Ovary (tissue), 3 donors: ENCODE results near the gene PNMA8B.

Experiments used
- CTCF ChIP-seq, 3 donors: fragments of 450-650 bp in 2 of 3; fragments of 200-600 bp in 1 of 3; IDR thresholded peaks; one replicate each; pipeline versions ENCODE4 v1.5.1 to v1.8.0; 2016 to 2022; ENCODE audit warnings: antibody characterized with exemption in 3 of 3, mild to moderate bottlenecking in 1 of 3
- EP300 ChIP-seq: sonication (generic); formaldehyde crosslinking; IDR thresholded peaks from one replicate; pipeline ENCODE4 v1.6.1; 2017; ENCODE audit warnings: antibody characterized with exemption
- POLR2A ChIP-seq: fragments of 450-650 bp; IDR thresholded peaks from one replicate; pipeline ENCODE4 v1.6.1; 2017; ENCODE audit warnings: antibody characterized with exemption, mild to moderate bottlenecking, moderate library complexity
- donor health status: DM: no; HTN: no; CAD: no.

DNA sequence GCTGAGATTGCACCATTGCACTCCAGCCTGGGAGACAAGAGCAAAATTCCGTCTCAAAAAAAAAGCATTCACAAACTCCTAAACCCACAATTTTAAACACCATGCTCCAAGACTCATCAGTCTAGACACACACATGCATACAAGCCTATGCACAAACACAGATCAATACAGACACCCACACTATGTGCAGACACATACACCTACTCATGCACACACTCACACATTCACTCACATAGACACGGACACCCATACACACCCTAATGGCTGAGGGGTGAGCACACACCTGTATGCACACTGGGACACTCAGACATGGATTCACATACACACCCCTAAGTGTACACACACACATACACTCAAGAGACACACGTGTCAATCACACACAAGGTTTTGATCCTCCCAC, 9.3 kb downstream of the PNMA8B start:
- TF ChIP-seq CTCF (IDR thresholded peaks at IDR 0.05) (no peak), EP300 (no peak), POLR2A (no peak)
